Activated CD8-positive, alpha-beta T cell treated with anti-CD3 and anti-CD28 coated beads for 36 hours (primary cell): ENCODE measurements around the gene REC114. TPM values are rescaled to one million over a fixed set of nuclear protein-coding genes. Genes with fewer than 3 reads are reported as not detected.

Experiments
- ATAC-seq: fragments of 200-7000 bp; cut with Tn5 transposase; one replicate; pipeline ENCODE4 v1.10.0; 2021; ENCODE audit warnings: mild to moderate bottlenecking, moderate library complexity
- CTCF ChIA-PET: fragments of 350-600 bp; sonication (Branson Sonifier 250); formaldehyde crosslinking; loops from one replicate; lab custom pipeline; 2021; ENCODE audit warnings: antibody characterized with exemption; lab: Charles Lee
- POLR2A ChIA-PET: fragments of 350-600 bp; sonication (Branson Sonifier 250); formaldehyde crosslinking; loops from one replicate; lab custom pipeline; 2021; ENCODE audit warnings: antibody characterized with exemption; lab: Charles Lee
- DNase-seq: peaks from one replicate; pipeline ENCODE4 v3.0.0-alpha.2; 2020
- H3K27ac Mint-ChIP-seq: one replicate; pipeline ENCODE4 v1.8.0; 2021; ENCODE audit warnings: mild to moderate bottlenecking, mixed read lengths
- H3K27me3 Mint-ChIP-seq: one replicate; pipeline ENCODE4 v1.8.0; 2021; ENCODE audit warnings: mixed read lengths
- H3K36me3 Mint-ChIP-seq: one replicate; pipeline ENCODE4 v1.8.0; 2021; ENCODE audit warnings: low read depth, mixed read lengths
- H3K4me1 Mint-ChIP-seq: one replicate; pipeline ENCODE4 v1.8.0; 2021; ENCODE audit warnings: low read depth, mixed read lengths
- H3K4me3 Mint-ChIP-seq: one replicate; pipeline ENCODE4 v1.8.0; 2021; ENCODE audit warnings: mild to moderate bottlenecking, moderate library complexity, mixed read lengths
- H3K9me3 Mint-ChIP-seq: one replicate; pipeline ENCODE4 v1.8.0; 2021; ENCODE audit warnings: mixed read lengths
- intact Hi-C: fragments of 100-400 bp; cut with micrococcal nuclease; formaldehyde crosslinking; loops from one replicate; pipeline ENCODE4 v1.10.0; 2022
- total RNA-seq, 2 experiments: library from RNA; stranded (reverse); gene quantifications; one replicate each; pipeline ENCODE4 v1.2.3, GENCODE V29; 2021
- TF ChIP-seq, protein P1 (sequence below): fragments of 200-600 bp; IDR thresholded peaks from one replicate; pipeline ENCODE4 v1.8.0; 2022; ENCODE audit warnings: antibody characterized with exemption, mild to moderate bottlenecking

REC114 gene
- total RNA-seq, 2 experiments from 2014 or later: not detected

DNA sequence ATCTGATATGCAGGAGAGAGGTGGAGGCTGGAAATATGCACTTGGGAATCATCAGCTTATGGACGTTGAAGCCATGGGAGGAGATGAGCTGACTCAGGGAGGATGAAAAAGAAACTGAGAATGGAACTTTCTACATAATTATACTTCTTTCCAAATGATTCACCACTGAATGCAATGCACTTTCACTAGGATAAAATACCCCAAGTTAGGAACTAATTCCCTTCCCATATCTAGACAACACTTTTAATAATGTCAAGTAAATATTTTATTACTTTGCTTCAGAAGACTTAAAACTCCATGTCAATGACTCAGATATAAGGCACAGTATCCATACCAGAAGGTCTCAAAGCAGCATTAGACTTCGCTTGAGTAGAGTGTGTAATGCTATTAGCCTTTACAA, 166.0 kb downstream of the REC114 start:
- H3K36me3 Mint-ChIP-seq: peaks cover 5% of the 10 kb centered on the region
- ATAC-seq: no peak
- no peak overlapping the region for H3K4me3 Mint-ChIP-seq
- H3K4me1 Mint-ChIP-seq: peaks cover 56% of the 10 kb centered on the region
- intact Hi-C loops: no loop called here
- ChIA-PET POLR2A (no interaction called here), CTCF (interaction anchor here (1.1 to 2.2 kb wide), 3 partner anchors 11 to 93 kb away, joined by 4 to 10 read pairs (median 4); no protein-coding TSS in a partner anchor)
- no peak overlapping the region for H3K27ac Mint-ChIP-seq
- TF ChIP-seq, protein P1, sequence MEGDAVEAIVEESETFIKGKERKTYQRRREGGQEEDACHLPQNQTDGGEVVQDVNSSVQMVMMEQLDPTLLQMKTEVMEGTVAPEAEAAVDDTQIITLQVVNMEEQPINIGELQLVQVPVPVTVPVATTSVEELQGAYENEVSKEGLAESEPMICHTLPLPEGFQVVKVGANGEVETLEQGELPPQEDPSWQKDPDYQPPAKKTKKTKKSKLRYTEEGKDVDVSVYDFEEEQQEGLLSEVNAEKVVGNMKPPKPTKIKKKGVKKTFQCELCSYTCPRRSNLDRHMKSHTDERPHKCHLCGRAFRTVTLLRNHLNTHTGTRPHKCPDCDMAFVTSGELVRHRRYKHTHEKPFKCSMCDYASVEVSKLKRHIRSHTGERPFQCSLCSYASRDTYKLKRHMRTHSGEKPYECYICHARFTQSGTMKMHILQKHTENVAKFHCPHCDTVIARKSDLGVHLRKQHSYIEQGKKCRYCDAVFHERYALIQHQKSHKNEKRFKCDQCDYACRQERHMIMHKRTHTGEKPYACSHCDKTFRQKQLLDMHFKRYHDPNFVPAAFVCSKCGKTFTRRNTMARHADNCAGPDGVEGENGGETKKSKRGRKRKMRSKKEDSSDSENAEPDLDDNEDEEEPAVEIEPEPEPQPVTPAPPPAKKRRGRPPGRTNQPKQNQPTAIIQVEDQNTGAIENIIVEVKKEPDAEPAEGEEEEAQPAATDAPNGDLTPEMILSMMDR: no peak
- no peaks in the 10 kb centered on the region for H3K9me3 Mint-ChIP-seq
- no peak for DNase-seq
- no peaks in the 10 kb centered on the region for H3K27me3 Mint-ChIP-seq

Other genes with a start within 250 kb of the REC114 start
- gene HCN4, start 74.2 kb upstream of the REC114 start, total RNA-seq: not detected
- gene NPTN, start 190.2 kb downstream of the REC114 start, total RNA-seq: 10 to 100 TPM; 27.4 to 33.6 TPM
- under 1 TPM; 0.31 to 0.45 TPM for gene CD276, start 241.2 kb downstream of the REC114 start, total RNA-seq